Fibroblast of lung (primary cell): ENCODE data around the gene MACROD2.

Source experiments
- CTCF ChIP-seq, 2 donors: IDR thresholded peaks in 1 of 2; conservative IDR thresholded peaks in 1 of 2; 1 replicate in 1 of 2; 2 replicates in 1 of 2; pipeline ENCODE4 v1.5.1; 2011 to 2012; ENCODE audit warnings: low read length in 2 of 2, control low read depth in 1 of 2, inconsistent platforms in 1 of 2, low read depth in 1 of 2, mild to moderate bottlenecking in 1 of 2
- EZH2 ChIP-seq: IDR thresholded peaks from 2 replicates; pipeline ENCODE4 v1.5.1; 2012; ENCODE audit warnings: low read length, control low read depth, mild to moderate bottlenecking; ENCODE audit errors: missing control alignments

- no peak for TF ChIP-seq CTCF (conservative IDR thresholded peaks at IDR 0.05 in 1 of 2, IDR thresholded peaks at IDR 0.05 in 1 of 2; ENCODE audit: low read depth in 1 of 2, low read length in 2 of 2)
- no peak for TF ChIP-seq EZH2
These were observed 1720.9 kb downstream of the MACROD2 start for GRCh38 chr20:15716256-15716655.
